CD4-positive, alpha-beta T cell treated with Interleukin-1 beta for 1 hour (primary cell): ENCODE data around the gene PTBP3.
"Not testable (repeated sequence)": the region's sequence is repeated elsewhere in the genome, so short reads cannot be mapped to it uniquely, and the experiment has no call there.

Source experiments
- DNase-seq, 2 donors: peaks; one replicate each; pipeline ENCODE4 v3.0.0-alpha.2; 2020 to 2022

The PTBP3 gene

GRCh38 chr9:112267086-112267485 is 66.3 kb downstream of the PTBP3 start:
- DNase-seq, result not testable (repeated sequence)

DNA sequence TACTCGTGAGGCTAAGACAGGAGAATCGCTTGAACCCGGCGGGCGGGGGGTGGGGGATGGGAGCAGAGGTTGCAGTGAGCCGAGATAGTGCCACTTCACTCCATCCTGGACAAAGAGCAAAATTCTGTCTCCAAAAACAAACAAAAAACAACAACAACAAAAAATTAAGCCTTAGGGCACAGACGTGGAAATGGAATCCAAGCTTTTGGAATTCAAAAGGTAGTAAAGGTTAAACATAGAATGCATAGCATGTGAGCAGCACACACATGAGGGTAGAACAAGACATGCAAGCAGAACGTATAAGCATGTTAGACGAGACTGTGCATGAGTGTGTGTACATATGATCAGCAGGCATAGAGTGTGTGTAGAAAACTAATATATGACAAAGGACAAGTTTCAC is 68.0 kb downstream of the PTBP3 start:
- DNase-seq, result no peak

GRCh38 chr9:112262577-112262976 is 70.8 kb downstream of the PTBP3 start:
- DNase-seq, result no peak

- no peak for DNase-seq
These were observed 72.3 kb downstream of the PTBP3 start for GRCh38 chr9:112261133-112261532.

DNA sequence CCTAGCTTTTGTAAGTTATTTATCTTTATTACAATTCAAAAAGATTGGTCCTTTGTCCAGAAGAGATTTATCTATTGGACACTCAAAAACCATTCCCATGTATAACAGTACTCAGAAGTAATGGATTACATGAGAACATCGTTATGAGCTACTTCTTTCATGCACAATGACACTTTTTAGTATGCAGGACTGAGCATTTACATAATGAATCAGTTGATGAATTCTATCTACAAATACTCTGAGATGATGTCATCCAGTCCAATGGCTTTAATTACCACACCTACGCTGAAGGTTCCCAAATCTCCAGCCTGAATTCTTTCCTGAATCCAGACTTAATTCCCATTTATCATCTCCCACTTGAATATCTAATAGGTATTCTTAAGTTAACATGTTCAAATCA is 75.3 kb downstream of the PTBP3 start:
- DNase-seq, result no peak

DNA sequence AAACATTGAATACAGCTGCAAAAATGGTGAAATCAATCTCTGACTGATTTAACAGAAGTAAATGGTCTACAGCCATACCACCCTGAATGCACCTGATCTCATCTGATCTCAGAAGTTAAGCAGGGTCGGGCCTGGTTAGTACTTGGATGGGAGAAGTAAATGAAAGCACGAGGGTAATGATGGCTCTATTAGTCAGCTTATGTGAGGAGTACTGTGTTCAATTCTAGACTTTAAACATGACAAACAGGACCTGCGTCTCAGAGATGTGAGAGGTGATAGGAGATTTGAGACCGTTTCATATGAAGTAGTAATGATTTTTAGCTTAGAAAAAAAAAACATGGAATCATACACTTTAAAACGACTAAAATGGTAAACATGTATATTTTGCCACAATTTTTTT is 81.2 kb downstream of the PTBP3 start:
- DNase-seq, result peak in 1 of 2 donors; percentile 5

GRCh38 chr9:112249277-112249676 is 84.1 kb downstream of the PTBP3 start:
- no peak for DNase-seq

- DNase-seq, result no peak
These were observed 84.7 kb downstream of the PTBP3 start for GRCh38 chr9:112248722-112249121.

DNA sequence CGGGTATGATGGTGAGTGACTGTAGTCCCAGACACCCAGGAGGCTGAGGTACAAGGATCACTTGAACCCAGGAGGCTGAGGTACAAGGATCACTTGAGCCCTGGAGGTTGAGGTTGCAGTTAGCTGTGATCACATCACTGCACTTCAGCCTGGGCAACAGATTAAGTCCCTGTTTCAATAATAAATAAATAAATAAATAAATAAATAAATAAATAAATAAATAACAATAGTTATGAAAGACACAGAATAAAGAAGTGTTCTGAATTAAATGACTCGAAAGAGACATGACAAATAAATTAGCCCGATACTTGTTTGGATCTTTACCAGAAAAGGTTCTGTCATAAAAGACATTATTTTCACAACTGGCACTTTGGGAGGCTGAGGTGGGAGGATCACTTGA is 86.3 kb downstream of the PTBP3 start:
- DNase-seq, result no peak

DNA sequence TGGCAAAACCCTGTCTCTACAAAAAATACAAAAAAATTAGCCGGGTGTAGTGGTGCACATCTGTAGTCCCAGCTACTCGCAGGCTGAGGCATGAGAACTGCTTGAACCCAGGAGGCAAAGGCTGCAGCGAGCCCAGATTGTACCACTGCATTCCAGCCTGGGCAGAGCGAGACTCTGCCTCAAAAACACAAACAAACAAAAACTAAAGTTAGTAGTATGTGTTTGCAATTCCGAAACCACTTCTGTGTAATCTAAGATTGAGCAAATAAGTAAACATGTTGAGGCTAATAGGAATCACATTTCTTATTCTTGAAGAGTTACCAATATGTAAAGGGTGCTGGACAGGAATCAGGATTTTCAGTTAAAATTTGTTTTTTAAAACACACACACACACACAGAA is 88.3 kb downstream of the PTBP3 start:
- DNase-seq, result no peak

- DNase-seq, result no peak
These were observed 91.1 kb downstream of the PTBP3 start for GRCh38 chr9:112242147-112242804.

DNA sequence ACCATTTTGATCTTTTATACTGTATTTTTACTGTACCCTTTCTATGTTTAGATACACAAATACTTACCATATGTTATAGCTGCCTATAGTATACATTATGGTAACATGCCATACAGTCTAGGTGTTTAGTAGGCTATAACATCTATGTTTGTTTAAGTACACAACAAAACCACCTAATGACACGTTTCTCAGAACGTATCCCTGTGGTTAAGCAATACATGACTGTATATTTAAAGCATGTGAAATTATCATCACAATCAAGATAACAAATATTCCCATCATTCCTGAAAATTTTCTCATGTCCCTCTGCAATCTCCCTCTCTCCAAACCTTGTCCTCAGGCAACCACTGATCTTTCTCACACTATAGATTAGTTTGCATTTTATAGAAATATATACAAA is 91.9 kb downstream of the PTBP3 start:
- DNase-seq, result no peak

DNA sequence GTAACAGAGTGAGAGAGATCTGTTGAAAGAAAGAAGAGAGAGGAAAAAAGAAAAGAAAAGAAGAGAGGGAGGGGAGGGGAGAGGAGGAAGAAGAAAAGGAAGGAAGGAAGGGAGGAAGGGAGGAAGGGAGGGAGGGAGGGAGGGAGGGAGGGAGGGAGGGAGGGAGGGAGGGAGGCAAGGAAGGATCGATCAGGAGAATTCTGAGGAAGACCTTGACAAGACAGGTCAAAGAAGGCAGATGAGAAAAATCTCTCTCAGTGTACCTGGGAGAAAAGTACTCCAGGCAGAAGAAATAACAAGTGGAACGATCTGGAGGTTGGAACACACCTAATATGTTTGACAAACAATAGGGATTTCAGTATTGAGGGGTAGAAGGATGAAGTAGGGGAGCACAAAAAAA is 93.7 kb downstream of the PTBP3 start:
- DNase-seq, result no peak

DNA sequence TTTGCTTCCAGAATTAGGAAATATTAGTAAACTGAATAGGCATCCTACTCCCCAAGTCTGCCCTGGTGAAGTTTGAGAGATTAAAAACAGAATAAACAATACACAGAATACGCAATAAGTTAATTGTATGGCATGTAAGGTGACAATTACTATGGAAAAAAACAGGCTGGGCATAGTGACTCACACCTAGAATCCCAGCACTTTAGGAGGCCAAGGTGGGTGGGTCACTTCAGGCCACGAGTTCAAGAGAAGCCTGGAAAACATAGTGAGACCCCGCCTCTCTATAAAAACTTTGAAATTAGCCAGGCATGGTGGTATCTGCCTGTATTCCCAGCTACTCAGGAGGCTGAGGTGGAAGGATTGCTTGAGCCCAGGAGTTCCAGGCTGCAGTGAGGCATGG is 94.1 kb downstream of the PTBP3 start:
- DNase-seq, result no peak

DNA sequence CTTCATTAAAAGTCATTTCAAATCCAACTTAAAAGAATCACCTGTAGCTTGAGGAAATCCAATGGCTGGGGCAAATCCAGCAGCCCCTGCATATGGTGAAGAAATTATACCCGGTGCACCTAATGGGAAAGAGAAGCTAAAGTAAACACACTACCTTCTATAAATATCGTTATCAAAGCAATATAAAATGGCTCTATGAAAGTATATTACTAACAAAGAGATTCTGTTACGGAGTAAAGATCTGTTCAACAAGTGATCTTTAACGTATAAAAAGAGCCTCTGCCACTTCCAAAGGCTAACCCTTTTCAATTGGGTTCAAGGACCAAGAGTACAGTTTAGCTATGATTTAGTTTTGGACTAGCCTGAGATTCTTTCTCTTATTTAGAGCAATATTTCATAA is 98.6 kb downstream of the PTBP3 start:
- no peak for DNase-seq

DNA sequence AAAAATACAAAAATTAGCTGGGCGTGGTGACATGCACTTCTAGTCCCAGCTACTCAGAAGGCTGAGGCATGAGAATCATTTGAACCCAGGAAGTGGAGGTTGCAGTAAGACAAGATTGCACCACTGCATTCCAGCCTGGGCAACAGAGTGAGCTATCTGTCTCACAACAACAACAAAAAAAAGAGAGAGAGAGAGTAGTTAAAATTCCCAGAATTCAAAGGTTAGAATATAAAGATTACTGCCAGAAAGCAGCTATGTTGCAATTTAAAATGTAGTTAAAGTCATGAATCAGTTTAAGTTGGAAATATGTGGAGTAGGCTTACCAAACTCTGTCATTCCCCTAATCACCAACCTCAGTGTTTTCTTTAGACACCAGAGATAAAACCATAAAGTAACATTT is 99.7 kb downstream of the PTBP3 start:
- DNase-seq, result no peak

DNA sequence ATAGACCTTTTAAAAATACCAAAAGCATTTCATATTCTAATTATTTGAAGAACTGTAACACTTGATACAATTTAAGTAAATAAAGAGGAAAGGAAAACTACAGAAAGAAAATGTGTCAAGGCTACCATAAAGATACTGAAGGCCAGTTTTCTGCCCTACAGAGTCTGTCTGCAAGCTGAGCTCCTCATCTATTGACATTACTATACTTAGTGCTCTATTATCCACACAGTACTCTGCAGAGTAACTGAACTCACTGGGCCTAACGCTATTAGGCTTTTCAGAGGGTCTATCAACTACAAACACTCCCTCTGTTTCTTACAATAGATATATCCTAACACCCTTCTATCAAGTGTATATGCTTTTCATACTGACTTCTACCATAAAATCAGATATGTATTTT is 101.2 kb downstream of the PTBP3 start:
- no peak for DNase-seq

- DNase-seq, result no peak
These were observed 107.3 kb downstream of the PTBP3 start for GRCh38 chr9:112226091-112226490.

- no peak for DNase-seq
These were observed 108.8 kb downstream of the PTBP3 start for GRCh38 chr9:112224401-112225289.

DNA sequence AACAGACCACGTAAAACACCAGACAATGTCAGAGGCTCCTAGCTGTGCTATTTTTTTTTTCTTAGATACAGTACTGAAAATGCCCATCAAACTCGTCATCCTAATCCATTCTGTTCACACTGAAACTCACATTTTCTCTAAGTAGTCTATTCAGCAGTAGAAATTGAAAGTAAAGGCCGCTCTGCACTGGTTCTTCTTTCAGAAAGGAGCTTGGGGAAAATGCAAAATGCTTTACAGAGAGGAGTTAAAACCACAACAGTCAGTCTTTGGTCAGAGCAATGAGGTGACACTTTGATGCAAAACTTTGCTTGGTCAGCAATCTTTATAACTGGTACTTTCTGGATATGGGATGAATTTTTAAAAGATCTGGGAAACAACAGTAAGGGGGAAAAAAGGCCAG is 114.5 kb downstream of the PTBP3 start:
- peak in 1 of 2 donors; percentile 22 for DNase-seq

DNA sequence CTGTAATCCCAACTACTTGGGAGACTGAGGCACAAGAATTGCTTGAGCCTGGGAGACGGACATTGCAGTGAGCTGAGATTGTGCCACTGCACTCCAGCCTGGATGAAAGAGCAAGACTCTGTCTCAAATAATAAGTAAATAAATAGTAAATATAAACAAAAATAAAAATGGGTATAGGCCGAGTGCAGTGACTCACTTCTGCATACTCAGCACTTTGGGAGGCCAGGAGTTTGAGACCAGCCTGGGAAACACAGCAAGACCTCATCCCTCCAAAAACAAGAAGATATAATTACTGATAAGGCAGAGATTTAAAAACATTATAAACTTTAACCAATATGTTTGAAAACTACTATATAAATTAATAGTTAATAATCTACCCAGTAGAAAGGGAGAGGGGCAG is 120.5 kb downstream of the PTBP3 start:
- no peak for DNase-seq

DNA sequence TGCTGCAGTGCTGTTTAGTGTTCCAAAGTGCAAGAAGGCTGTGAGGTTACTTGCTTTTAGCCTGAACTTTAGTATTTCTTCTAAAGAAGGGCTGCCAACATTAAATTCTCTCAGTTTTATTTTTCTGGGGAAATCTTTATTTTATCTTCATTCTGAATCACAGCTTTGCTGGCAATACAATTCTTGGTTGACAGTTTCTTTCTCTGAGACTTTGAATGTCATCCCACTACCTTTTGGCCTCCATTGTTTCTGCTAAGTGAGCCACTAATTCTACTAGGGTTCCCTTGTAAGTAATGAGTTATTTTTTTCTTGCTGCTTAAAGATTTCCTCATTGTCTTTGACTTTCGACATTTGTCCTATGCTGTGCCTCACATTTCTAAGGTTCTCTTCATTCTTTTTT is 126.0 kb downstream of the PTBP3 start:
- no peak for DNase-seq

DNA sequence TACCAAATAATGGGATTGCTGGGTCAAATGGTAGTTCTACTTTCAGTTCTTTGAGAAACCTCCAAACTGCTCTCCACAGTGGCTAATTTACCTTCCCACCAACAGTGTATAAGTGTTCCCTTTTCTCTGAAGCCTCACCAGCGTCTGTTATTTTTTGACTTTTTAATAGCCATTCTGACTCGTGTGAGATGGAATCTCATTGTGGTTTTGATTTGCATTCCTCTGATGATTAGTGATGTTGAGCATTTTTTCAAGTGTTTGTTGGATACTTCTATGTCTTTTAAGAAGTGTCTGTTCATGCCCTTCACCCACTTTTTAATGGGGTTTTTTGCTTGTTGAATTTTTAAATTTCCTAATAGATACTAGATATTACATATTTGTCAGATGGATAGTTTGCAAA is 129.9 kb downstream of the PTBP3 start:
- no peak for DNase-seq

GRCh38 chr9:112200711-112201110 is 132.7 kb downstream of the PTBP3 start:
- DNase-seq, result no peak

DNA sequence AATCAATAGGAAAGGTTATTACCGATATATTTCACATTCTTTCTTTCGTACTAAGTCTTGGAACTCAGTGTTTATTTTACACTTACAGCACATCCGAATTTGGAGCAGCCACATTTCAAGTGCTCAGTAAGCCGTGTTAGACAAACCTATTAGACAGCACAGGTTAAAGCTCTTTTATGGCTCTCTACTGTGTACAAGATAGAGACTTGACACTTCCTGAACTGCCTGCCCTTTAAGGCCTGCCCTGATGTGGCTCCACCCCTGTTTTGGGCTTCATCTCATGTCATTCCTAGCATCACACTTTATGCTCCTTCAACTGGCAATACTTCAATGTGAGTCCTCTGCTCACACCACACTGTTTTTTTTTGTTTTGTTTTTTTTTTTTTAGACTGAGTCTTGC is 134.8 kb downstream of the PTBP3 start:
- DNase-seq, result no peak
